Mammary epithelial cell (primary cell): ENCODE data around the gene CPA2.

Experiments
- CTCF ChIP-seq, 2 donors: IDR thresholded peaks in 1 of 2; conservative IDR thresholded peaks in 1 of 2; 2 replicates each; pipeline ENCODE4 v1.5.1; 2011 to 2012; ENCODE audit warnings: inconsistent platforms in 2 of 2, low read length in 2 of 2, mild to moderate bottlenecking in 2 of 2, control low read depth in 1 of 2, low read depth in 1 of 2; ENCODE audit not compliant: insufficient read depth in 1 of 2; ENCODE audit errors: extremely low read depth in 1 of 2
- EZH2 ChIP-seq: IDR thresholded peaks from 2 replicates; pipeline ENCODE4 v1.6.1; 2012; ENCODE audit warnings: low read length, inconsistent platforms, borderline replicate concordance

DNA sequence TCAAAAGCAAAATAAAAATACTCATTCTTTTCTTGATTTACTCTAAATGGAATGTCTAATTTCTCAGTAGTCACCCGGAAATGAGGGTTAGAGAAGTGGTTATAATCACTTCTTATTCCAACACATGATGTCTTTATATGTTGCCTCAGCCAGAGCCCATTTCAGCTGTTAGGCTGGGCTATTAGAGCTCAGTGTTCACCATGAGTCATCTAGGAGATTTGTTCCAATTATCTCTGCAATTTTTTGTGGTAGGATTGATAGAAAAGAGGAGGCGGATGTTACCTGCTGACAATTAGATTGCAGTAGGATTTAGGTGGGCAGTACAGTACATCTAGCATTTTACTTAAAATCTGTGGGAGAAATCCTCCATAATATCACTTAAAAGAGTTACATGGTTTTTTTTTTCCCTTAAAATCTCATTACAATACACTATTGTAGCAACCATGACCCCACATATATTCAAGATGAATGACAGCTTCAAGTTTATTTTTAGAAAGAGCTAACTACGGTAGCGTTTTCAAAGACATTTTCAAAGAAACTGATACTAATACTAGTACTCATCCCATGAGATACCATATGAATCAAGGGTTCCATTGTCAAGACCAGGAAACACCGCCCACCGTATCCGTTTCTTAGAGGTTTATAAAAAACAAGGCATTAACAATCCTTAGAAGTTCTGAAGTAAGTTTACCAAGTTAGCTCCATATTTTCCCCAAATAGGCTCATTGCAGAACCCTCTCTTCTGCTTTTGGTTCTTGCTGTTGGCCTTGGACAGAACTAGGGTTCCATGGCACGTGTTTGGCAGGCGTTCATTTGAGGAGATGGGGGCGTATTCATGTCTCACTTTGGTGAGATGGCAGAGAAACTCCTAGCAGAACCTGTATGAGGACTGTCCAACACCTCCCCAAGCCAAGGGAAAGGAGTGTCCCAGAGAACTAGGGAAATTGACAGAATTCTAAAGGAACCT is 10.4 kb downstream of the CPA2 start:
- TF ChIP-seq CTCF (conservative IDR thresholded peaks at IDR 0.05 in 1 of 2, IDR thresholded peaks at IDR 0.05 in 1 of 2; ENCODE audit: extremely low read depth in 1 of 2, insufficient read depth in 1 of 2, low read depth in 1 of 2, low read length in 2 of 2) (no peak), EZH2 (no peak)
